SIG-M5 (cell line): Measurements from ENCODE around the gene CRYBG1.
A peak's percentile ranks its signal among the peaks of the same experiment; 100 is the strongest.

Source experiments
- DNase-seq: peaks from one replicate; lab custom pipeline; 2025; lab: John Stamatoyannopoulos, UW

The CRYBG1 gene

GRCh38 chr6:106360410-106360988 is at the start of gene CRYBG1:
Gene CRYBG1, plus strand, starts transcription at chr6:106360717. Its CDS starts 192 bp downstream, at chr6:106360909.
- no peak for DNase-seq

- no peak for DNase-seq
Measured at GRCh38 chr6:106315765-106316374, 44.6 kb upstream of the CRYBG1 start.

- no peak for DNase-seq
Measured at GRCh38 chr6:106316375-106316766, 44.1 kb upstream of the CRYBG1 start.

GRCh38 chr6:106318061-106318460 is 42.5 kb upstream of the CRYBG1 start:
- no peak for DNase-seq

- DNase-seq = peak; percentile 3
Measured at GRCh38 chr6:106318851-106319250, 41.7 kb upstream of the CRYBG1 start.

GRCh38 chr6:106321940-106322339 is 38.6 kb upstream of the CRYBG1 start:
- DNase-seq = no peak

- DNase-seq = no peak
Measured at GRCh38 chr6:106324726-106325335, 35.7 kb upstream of the CRYBG1 start.

GRCh38 chr6:106325336-106326178 is 35.0 kb upstream of the CRYBG1 start, which contains the start of gene ATG5:
Gene ATG5, minus strand, starts transcription at chr6:106325760. Its CDS starts 9,552 bp downstream, at chr6:106316208.
- peak; percentile 92 for DNase-seq

GRCh38 chr6:106334646-106335448 is 25.7 kb upstream of the CRYBG1 start:
- DNase-seq = no peak

GRCh38 chr6:106339334-106340029 is 21.0 kb upstream of the CRYBG1 start:
- DNase-seq = no peak

GRCh38 chr6:106347219-106347618 is 13.3 kb upstream of the CRYBG1 start:
- no peak for DNase-seq

- no peak for DNase-seq
Measured at GRCh38 chr6:106356378-106356777, 4.1 kb upstream of the CRYBG1 start.

GRCh38 chr6:106359959-106360409 is 533 bp upstream of the CRYBG1 start:
- no peak for DNase-seq

- DNase-seq = no peak
Measured at GRCh38 chr6:106360989-106361430, 493 bp downstream of the CRYBG1 start.

- no peak for DNase-seq
Measured at GRCh38 chr6:106363401-106364138, 3.1 kb downstream of the CRYBG1 start.

GRCh38 chr6:106369739-106370138 is 9.2 kb downstream of the CRYBG1 start:
- DNase-seq = no peak

GRCh38 chr6:106370639-106371038 is 10.1 kb downstream of the CRYBG1 start:
- no peak for DNase-seq

- DNase-seq = no peak
Measured at GRCh38 chr6:106372838-106373501, 12.5 kb downstream of the CRYBG1 start.

- no peak for DNase-seq
Measured at GRCh38 chr6:106373502-106374239, 13.2 kb downstream of the CRYBG1 start.
